NCI-H1694 (cell line): ENCODE data around the gene ATP8A2.
A peak's percentile ranks its signal among the peaks of the same experiment; 100 is the strongest.
"Not testable (repeated sequence)": the region's sequence is repeated elsewhere in the genome, so short reads cannot be mapped to it uniquely, and the experiment has no call there.

Experiments
- DNase-seq: peaks from one replicate; lab custom pipeline; 2025; lab: John Stamatoyannopoulos, UW

The ATP8A2 gene

DNA sequence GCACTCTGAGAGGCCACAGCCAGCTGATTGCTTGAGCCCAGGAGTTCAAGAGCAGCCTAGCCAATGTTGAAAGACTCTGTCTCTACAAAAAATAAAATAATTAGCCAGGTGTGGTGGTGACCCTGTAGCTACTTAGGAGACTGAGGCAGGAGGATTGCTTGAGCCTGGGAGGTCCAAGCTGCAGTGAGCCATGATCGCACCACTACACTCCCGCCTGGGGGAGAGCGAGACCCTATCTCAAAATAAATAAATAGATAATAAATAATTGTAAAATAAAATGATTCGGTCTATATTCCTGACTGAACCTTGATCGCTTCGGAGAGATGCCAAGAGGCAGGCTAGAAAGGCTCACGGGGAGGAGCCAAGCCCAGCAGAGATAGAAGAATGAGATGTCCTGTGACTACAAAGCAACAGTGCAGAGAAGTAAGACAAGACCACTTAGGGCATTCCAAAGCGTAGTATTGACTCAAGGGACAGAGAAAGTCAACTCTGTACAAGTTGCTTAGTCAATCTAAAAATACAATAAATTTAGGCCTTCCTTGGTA, 667.2 kb downstream of the ATP8A2 start:
- no peak for DNase-seq

DNA sequence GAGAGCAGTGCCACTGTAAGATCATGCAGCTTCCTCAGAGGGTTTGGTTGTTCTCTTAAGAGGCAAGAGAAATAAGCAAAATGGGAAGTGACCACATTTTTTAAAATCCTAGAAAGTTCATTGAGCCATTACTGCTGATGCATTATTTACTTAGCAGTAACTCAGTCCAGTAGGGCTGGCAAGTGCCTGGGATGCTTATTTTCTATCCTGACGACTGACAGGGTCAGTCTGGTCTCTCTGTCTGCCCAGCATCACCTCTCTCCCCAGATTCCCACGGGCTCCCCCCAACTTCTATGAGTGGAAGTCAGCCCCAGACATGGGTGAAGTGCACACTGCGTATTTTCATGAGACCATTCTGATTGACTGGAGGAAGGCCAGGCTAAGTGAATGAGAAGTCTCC, 669.7 kb downstream of the ATP8A2 start:
- no peak for DNase-seq

DNA sequence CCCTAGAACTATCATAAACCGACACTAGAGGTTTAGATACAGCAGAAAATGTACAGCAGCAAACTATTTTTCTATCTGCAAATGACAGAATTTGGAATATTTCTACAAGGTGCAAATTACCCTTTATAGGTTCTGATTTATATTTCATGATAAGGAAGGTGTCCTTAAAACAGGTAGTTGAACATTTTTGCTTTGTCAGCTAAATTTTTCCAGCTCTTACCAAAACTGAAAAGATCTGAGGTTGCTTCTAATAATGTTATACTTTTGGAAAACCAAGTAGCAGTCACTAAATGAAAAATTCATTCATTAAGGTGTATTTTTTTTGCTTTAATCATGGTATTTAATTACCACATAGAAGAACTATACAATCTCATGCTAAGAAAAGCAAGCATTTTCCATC, 671.0 kb downstream of the ATP8A2 start:
- no peak for DNase-seq

DNA sequence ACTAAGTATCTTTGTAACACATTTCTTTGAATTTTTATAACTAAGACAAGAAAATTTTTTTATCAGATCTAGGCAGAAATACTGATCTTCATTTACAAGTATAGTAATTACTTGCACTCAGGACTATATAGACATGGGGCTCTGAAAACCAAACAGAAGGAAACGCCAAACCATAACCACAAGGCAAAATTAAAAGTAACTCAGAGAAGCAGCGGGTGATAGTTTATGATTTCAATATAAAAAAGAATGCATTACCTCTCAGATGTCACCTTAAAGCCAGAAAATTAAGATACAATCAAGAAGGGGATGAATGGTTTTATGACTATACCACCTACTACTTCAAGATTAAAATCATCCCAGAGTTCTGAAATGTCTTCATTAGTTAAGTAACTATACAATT, 673.4 kb downstream of the ATP8A2 start:
- no peak for DNase-seq

DNA sequence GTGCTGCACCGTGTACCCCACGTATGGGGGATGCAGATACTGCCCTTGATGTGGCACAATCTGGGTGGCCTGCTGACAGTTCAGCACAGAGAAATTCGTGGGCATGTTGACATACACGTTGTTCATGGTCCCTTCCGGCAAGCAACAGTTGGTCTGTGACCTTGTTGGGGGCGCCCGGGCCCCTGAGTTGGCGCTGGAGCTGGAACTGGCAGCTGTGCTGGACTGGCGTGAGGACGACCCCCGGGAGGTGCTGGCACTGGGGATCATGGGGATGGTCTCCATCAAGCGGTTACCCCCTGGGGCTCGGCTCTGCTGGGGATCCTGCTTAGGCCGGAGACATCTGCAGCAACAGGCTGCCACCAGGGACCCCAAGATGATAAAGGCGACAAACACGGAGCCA, 674.9 kb downstream of the ATP8A2 start:
- DNase-seq: no peak

DNA sequence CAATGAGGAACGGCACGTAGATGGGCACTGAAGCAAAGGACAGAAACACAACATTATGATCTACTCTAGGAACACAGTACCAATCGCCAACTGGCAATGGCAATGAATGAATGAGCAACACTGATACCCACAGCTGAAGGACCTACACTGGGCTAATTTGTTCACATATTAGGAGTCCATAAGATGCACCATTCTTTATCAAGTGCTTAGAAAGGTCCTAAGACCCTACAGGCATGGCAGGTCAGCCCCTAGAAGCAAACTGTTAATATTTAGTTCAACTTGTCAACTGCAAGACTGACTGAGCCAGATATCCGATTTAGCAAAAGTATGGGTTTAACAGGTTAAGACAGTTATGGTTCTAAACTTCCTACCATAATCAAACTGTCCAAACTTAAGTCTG, 675.3 kb downstream of the ATP8A2 start:
- no peak for DNase-seq

DNA sequence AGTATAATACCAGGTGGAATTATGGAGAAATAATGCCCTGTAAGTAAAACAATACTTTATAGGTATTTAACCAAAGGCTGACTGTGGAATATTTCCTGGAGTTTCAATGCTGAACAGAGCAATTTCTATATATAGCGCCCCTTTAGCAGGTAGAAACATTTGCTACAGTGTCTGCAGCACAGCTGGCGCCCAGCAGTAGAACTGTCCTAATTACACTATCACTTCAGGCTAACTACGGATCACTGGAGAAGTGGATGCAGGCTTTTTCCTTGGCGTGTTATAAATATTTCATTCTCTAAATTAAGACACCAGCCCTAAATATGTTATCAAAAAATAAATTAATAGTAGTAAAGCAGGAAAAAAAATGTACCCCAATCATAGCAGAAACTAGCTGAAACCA, 677.0 kb downstream of the ATP8A2 start:
- DNase-seq: no peak

DNA sequence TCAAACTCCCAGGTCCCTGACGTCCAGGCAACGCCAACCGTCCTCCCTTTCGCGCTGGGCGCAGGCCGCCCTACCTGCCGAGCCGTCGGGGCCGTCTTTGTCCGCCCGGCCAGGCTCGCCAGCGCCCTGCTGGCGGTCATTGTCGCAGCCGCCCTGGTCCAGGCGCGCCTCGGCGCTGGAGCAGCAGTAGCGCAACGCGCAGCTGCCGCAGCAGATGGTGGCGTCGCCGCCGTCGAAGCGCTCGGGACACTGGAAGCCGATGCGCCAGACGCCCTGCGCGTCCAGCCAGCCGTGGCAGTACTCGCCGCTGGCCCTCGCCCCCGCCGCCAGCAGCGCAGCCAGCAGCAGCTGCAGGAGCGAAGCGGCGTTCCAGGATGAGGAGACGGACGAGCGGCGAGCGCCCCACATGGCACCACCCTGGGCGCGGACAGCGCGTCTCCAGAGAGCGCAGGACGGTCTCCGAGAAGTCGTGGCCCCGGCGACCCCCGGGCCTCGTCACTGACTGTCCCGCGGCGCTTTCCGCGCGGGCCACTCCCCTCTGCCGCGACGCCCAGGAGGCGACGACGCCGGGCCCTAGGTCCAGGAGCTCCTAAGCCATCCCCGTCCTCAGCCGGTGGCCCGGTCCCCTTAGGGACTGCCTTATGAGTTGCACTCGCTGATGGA, 678.9 kb downstream of the ATP8A2 start:
- DNase-seq: no peak

DNA sequence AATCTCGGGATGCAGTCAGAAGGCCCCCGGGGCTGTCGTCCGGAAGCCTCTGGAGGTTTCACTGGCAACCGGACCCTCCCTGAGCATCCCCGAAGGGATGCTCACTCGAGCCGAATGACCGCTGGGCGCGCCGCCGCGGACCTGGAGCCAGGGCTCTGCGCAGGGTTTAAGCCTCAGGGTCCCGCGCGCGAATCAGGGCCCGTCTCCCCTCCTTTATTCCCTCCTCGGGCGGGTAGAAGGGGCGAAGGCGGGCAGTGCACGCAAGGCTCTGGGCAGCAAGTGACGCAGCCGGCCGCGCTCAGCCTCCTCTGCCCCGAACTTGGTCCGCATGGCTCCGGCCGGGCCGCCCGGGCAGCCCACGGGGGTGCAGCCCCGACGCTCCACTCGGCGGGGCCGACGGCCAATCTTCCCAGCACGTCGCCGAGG, 679.5 kb downstream of the ATP8A2 start:
- no peak for DNase-seq

DNA sequence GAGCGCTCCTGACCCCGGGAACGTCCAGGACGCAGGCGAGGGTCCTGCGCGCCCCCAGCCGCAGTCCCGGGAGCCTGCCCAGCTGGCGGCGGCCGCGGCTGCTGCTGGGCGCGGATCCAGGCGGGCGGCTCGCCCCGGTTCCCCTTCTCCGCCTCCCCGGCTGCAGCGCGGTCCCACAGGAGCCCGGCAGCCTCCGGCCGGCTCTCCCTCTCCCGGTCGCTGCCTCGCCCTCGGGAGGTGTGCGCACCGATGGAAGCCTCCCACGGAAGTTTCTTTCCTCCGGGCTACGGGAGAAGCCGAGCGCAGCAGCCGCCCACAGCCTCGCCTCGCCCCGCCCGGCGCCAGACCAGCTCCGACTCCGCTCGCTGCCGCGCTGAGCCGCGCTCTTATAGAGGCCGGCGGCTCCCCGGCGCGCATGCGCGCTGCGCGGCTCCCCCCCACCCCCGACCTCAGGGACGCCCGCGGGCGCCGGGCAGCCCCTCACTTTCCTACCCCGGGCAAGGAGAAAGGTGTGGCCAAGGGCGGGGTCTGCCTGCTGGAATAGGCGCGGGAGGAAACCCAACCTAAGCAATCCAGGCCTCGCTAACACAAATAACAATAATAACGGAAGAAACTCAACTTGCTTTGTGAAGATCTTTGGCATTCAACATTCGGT, 680.0 kb downstream of the ATP8A2 start, which contains the start of gene SHISA2:
SHISA2 (minus strand) TSS at position 360 of the 655 bp plus-strand sequence. CDS start 1,041 bp downstream, outside the sequence.
- peak; percentile 16 for DNase-seq

DNA sequence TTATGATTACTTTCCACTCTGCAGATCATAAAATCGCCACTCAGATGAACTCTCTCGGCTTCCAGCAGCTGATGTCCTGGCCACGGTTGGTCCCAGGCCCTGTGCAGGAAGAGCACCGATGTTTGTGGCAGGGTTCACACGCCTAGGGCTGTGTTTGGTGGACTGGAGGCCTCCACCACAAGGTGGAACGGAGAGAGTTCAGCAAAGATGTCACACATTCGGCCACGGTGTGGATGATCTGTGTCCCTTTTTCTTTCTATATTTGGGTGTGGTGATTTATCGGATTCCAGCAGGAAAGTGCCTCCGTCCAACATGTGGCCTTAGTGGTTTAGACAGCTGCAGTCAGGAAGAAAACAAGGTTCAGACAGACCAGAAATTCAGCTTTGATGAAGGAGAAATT, 680.6 kb downstream of the ATP8A2 start:
- no peak for DNase-seq

DNA sequence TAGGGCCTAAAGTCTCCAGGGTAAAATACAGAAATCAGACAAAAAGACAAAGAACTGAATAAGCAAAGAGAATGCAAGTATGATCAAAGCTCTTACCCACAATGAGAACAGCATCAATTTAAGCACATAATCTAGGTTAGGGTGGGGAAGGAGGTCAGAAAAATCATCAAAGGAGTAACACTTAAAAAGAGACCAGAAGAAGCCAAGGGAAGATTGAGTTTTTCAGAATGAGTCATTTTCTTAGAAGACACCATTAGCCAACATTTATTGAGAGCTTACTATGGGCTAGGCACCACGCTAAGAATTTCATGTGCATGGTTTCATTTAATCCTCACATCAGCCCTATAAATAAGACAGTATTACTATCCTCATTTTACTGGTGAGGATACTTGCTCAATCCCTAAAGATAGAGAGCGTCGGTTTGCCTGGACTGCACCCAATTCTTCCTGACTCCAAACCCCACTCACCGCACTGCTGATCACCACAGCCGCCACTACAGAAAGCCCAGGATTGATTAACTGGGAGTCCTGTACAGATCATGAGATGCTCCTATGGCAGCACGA, 681.7 kb downstream of the ATP8A2 start:
- no peak for DNase-seq

DNA sequence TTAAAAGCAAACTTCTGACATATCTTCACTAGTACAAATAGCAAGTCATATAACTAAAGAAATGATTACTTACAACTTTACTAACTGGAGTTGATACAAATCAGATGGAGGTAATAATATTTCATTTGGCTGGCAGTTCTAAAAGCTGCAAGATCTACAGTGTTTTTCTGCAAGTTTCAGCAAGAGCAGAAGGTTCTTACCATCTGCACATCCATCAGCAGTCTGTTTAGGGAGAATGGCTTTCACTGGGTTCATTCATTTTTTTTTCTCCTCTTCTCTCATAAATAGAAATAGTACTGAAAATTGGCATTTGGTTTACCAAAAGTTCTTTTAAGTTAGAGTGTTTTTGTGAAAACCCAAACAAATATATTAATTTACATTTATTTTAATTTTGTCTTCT, 683.1 kb downstream of the ATP8A2 start:
- peak; percentile 41 for DNase-seq

DNA sequence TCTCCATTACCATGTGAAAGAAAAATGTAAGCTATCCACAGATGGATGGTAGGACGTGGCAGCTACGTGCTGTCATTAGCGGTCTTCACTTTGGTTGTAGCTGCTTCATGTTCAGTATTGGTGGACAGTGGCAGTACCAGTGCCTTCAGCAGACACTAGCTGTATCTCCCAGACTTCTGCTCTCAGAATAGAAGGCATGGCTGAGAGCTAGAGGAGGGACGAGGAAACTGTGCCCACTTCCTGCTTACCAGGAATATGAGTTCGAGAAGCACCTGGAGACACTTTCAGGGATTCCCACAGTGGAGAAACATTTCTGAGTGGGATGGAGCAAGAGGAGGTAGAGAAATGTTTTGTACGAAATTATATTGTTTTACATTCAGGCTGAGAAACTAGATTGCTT, 686.9 kb downstream of the ATP8A2 start:
- DNase-seq: no peak

DNA sequence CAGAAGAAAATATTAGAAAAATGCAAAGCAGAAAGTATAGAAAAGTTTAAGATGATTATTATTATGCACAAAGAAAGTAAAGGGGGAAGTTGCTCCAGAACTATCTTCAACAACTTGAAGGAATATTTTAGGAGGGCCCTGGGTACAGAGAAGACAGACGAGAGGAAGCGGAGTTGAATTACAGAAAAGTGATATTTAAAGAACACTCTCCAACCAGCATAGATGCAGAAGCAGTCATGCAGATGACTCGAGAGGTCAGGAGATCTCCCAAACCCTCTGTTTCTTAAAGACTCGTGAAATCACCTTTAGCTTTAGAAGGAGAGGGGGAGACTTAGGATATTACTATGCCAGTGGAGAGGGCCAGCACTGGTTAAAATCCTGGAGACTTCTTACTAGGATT, 688.6 kb downstream of the ATP8A2 start:
- no peak for DNase-seq

DNA sequence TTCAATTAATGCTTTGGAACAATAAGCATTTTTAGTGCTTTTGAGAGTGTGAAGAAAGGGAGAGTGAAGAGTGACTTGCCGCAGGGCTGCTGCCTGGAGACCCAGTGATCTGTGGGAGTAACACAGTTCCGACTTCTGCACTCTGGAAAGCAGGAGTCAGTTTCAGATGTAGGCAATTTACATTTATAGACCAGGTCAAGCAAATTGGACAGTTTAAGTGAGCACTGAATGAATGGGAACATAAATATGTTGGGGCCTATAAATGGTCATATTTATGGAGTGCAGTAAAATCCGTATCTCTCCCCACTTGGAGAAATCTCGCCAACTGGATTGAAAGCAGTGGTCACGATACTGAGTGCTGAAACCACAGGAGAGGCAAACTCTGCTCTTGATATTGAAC, 689.5 kb downstream of the ATP8A2 start:
- no peak for DNase-seq

DNA sequence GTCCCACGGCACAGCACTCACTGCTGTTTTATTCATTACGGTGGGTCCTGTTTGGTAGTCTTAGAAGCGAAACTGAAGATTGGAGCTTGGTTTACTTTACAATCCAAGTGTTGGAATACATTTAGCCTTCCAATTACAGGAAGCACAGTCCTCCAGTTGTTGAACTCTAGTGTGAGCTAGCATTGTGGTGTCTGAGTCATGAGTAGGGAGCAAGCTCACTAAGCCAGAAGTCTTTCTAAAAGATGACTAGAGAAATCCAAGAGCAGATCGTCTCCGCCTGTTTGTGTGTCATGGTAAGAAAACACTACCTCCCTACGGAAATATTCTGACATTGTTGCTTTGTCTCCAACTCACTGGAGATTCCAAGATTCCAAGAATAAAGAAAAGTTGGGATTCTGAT, 690.2 kb downstream of the ATP8A2 start:
- DNase-seq: no peak

DNA sequence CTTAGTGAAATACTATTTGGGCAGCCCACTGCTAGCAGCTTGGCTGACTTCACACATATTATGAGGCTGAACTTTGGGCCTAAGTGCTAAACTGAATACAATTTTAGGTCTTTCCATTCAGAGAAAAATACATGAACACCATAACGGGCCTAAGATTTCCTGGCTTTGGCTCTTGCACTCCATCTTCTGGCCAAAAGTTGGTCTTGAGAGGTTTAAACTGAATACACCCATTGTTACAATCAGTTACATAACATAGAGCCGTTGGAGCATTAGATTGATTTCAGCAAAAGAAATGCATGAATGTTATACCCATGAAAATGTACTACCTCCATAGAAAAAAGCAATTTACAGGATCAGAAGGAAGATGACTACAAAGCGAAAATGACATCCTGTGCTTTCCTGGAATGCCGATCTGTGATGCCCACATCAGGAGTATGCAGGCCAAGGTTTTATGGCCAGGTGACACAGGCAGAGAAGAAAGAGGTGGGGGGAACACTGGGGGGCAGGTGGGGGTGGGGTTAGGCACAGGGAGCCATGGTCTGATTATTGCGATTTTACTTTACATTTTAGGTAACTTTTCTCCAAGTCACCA, 691.2 kb downstream of the ATP8A2 start:
- peak; percentile 38 for DNase-seq

DNA sequence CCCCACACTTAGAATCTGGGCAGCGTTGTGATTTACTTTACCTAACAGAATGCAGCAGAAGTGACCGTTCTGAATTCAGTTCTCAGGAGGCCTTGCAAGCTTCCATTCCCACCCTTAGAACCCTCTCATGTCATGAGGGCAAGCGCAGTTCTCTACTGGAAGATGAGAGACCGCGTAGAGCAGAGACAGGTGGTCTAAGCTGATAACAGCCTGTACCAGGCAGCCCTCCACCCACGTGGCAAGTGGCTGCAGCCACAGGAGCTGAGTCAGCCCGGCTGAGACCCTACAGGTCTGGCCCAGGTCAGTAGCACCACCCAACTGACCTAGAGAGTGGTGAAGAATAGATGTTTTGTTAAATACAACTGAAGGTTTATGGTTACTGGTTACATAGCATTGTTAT, 694.7 kb downstream of the ATP8A2 start:
- not testable (repeated sequence) for DNase-seq

DNA sequence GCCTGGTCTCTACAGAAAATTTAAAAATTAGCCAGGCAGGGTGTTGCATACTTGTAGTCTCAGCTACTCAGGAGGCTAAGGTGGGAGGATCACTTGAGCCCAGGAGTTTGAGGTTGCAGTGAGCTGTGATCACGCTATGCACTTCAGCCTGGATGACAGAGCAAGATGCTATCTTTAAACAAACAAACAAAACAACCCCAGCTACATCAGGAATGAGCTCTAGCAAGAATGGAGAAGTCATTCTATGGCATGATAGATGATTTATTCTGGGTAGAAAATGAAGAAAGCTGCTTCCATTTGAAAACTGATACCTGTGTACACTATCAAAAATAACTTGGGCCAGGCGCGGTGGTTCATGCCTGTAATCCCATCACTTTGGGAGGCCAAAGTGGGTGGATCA, 695.8 kb downstream of the ATP8A2 start:
- no peak for DNase-seq

DNA sequence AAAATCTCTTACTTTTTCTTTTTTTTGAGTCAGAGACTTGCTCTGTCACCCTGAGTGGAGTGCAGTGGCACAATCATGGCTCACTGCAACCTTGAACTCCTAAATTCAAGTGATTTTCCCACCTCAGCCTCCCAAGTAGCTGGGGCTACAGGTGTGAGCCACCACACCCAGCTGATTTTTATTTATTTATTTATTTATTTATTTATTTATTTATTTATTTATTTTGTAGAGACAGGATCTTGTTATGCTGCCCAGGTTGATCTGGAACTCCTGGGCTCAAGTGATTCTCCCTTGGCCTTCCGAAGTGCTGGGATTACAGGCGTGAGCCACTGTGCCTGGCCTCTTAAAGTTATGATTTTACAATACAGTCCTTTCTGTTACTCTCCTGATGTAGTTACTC, 696.6 kb downstream of the ATP8A2 start:
- not testable (repeated sequence) for DNase-seq

DNA sequence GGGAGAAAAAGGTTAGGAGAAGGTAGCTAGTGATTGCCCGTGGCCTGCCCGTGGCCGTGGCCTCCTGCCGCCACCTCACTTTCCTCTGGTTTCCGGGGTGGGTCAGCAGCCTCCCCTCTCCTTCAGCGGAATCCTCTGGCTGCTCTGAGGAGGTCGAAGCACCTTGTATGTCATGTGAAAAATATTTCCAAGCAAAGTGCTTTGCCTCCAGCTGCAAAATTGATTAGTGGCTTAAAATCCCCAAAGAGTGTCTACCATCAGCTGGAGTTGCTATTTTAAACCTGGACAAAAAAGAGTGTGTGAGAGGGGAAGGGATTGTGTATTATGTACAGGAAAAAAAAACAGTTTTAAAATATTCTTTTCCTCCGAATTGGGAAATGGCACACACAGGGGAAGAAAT, 697.9 kb downstream of the ATP8A2 start:
- DNase-seq: not testable (repeated sequence)

DNA sequence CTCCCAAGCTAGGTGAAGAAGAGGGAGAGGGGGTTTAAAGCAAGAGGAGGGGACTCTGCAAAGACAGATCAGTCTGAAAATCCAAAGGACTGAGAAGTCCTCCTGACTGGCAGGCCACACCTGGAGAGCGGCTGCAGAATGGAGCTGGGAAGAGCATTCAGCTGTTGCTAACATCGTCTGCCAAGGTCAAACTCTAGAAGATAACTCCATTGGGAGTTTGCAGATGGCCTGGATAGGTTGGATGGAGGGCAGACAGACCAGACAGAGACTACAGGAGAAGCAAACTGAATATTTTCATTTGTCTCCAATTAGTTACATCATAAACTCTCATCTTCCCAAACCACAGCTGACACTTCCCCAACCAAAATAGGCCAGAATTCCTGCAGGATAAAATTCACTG, 699.9 kb downstream of the ATP8A2 start:
- no peak for DNase-seq
